Measurements from ENCODE around the gene IPO4.
"Not testable (repeated sequence)": the region's sequence is repeated elsewhere in the genome, so short reads cannot be mapped to it uniquely, and the experiment has no call there.

IPO4 gene

GRCh38 chr14:24188251-24189058 is at the start of gene IPO4:
Gene IPO4 (minus strand): TSS chr14:24188816. CDS start chr14:24188787, 29 bp downstream.
- DNase-seq (ENCODE audit: low spot score) = peak; percentile 97

DNA sequence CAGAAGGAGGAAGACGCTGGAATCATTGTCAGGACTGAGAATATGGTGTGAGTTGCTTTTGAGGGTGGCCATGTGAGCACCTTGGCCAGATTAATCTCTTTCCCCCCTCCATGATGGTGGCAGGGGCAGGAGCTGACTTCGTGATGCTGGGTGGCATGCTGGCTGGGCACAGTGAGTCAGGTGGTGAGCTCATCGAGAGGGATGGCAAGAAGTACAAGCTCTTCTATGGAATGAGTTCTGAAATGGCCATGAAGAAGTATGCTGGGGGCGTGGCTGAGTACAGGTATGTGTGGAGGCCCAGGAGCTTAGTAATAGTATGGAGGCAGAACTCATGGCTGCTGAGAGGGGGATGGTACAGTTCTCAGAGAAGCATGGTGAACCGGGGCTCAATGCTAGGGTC is 49.5 kb upstream of the IPO4 start:
- DNase-seq (ENCODE audit: low spot score) = no peak

- DNase-seq (ENCODE audit: low spot score) = no peak
These were observed 48.9 kb upstream of the IPO4 start for GRCh38 chr14:24237463-24237955.

- DNase-seq (ENCODE audit: low spot score) = no peak
These were observed 48.3 kb upstream of the IPO4 start for GRCh38 chr14:24236689-24237462.

GRCh38 chr14:24235804-24236688 is 47.4 kb upstream of the IPO4 start:
- DNase-seq (ENCODE audit: low spot score) = no peak

DNA sequence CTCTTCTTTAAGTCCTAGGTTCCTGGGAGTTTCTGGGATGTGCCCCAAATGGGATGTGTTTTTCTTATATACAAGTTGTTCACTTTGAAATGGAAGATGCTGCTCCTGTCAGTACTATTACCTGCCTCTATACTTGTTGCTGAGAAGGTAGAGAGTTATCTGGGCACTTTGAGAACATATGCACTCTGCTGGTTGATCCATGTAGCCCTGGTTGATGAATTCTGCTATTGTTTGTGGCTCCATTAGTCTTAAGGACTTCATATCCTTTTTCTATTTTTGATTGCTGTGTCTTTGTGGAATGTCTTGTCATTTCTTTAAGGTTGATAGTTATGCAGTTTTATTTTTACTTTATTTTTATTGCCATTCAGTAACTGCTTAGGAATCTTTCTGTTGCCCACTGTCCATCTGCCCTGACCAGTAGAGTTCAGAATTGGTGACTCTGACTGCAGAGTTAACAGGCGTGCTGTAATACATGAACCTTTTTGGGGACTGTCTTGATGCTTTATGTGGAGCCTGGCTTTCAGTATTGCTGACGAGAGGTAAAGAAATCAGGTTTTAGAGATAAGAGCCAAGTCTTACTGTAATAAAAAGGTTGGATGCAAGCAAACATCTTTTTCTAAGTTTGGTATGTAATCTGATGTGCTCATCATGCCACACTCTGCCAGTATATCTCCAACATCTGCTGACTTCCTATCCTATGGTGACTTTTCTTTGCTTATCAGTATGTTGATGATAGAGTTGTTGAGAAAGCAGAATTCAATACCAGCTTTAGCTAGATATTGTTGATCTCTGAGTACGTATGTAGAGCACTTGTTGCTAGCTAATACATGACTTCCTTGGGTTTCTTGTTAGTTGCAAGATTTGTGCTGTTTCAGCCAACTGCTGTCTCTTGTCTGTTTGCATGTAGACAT is 45.7 kb upstream of the IPO4 start:
- no peak for DNase-seq (ENCODE audit: low spot score)

DNA sequence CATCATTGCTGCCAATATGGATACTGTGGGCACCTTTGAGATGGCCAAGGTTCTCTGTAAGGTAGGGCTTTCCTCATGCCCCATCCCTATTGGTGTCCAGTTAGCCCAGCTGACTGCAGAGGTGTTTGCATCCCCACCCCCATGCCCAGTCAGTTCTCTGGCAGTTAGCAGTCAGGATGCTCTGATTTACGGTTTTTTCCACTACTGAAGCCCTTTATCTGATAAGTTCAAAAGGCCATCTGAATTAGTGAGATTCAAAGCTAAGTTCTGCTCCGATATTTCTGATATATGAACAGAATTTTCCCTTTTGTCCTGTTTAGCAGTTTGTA is 44.9 kb upstream of the IPO4 start:
- DNase-seq (ENCODE audit: low spot score) = no peak

- DNase-seq (ENCODE audit: low spot score) = no peak
These were observed 44.3 kb upstream of the IPO4 start, which contains the start of gene GMPR2 for GRCh38 chr14:24232645-24233537. Gene GMPR2 (plus strand): TSS chr14:24232929. CDS start chr14:24233254, 325 bp downstream.

DNA sequence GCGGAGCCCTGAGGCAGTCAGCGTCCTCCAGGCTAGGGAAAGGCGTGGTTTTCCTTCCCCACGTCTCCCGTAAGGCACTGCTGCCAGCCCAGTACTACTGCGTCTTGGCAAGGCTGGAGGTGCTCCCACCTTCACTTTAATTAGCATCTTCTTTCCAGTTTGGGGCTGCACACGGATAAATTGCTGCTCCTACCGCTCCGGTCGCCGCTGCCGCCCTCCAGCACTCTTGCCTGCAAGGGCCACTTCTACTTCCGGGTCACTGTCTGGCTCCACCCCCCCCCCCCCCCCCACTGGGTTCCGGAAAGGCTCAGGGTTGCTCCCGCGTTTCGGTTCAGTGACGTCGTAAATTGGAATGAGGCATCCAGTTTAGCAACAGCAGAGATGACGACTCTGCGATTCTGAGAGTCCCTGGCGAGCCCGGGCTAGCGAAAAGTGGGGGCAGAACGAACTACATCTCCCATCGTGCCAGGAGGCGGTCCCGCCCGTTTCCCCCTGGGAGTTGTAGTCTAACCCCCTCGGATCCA is 43.6 kb upstream of the IPO4 start, which contains the start of gene NEDD8:
TSS of gene NEDD8 (minus strand) at position 247 of the 524 bp plus-strand sequence. CDS start at position 147, 100 bp downstream.
- peak; percentile 91 for DNase-seq (ENCODE audit: low spot score)

DNA sequence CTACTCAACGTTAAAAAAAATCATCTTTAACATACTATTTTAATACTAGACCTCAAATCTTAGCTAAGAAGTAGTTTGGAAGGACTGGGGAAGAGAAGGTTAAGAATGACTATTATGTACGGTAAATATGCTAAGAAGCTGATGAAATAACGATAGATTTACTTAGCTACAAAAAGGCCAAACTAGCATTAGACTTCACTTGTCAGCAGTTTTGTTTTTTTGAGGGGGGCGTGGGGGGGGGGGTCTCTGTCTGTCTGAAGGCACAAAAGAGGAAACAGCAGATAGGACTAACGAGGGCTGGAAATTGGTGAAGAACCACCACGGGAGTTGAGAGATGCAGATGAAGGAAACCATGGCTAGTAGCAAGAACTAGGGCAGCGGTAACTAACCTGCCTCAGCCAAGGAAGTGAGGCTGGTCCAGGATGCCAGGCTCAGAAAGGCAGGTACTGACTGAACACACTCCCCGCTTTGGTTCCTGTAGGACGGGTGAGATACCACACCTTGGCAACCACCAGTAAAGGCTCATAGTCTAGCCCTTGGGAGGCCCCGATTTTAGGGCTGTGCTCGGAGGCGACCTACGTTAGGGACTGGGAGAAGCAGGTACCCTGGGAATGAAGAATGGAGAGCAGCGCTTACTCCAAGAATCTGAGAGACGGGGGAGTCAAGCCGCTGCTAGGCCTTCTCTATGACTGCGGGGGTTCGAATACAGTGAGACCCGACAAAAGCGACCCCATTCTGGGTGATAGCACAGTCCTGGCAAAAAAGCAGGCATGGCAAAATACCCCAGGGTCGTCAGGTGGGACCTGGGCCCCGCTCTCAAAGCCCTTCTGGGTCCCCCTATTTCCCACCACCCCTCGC is 42.9 kb upstream of the IPO4 start:
- no peak for DNase-seq (ENCODE audit: low spot score)

DNA sequence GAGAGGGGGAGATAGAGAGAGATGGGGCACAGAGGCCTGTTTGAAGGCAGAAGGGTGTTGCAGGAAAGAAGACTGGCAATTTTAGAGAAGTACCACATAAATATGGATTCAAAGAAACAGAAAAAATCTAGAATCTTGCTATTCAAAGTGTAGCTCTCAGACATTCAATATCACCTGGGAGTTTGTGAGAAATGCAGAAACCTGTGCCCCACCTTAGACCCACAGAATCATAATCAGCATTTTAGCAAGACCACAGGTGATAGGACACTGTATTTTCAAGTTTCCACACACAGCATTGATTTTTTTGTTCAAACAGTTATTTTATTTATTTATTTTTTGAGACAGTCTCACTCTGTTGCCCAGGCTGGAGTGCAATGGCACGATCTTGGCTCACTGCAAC is 40.3 kb upstream of the IPO4 start:
- DNase-seq (ENCODE audit: low spot score) = no peak

GRCh38 chr14:24226473-24226872 is 37.9 kb upstream of the IPO4 start:
- DNase-seq (ENCODE audit: low spot score) = no peak

DNA sequence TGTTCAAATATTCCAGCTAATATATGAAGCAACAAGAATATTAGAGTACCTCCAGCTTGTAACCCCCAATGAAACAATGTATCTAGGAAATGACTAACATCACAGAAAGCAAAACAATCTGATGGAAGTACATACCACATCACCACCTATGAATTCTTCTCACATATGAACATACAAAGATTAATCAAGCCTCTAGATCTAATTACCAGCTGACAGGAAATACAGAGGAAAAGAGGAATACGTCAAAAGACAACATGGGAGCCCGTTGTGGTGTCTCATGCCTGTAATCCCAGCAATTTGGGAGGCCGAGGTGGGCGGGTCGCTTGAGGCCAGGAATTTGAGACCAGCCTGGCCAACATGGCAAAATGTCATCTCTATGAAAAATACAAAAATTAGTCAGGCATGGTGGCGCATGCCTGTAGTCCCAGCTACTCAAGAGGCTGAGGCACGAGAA is 36.0 kb upstream of the IPO4 start:
- DNase-seq (ENCODE audit: low spot score) = no peak

GRCh38 chr14:24222987-24223386 is 34.4 kb upstream of the IPO4 start:
- DNase-seq (ENCODE audit: low spot score) = not testable (repeated sequence)

GRCh38 chr14:24219521-24219920 is 30.9 kb upstream of the IPO4 start:
- DNase-seq (ENCODE audit: low spot score) = no peak

- no peak for DNase-seq (ENCODE audit: low spot score)
These were observed 30.5 kb upstream of the IPO4 start for GRCh38 chr14:24219080-24219479.

- DNase-seq (ENCODE audit: low spot score) = not testable (repeated sequence)
These were observed 28.3 kb upstream of the IPO4 start for GRCh38 chr14:24216876-24217275.

DNA sequence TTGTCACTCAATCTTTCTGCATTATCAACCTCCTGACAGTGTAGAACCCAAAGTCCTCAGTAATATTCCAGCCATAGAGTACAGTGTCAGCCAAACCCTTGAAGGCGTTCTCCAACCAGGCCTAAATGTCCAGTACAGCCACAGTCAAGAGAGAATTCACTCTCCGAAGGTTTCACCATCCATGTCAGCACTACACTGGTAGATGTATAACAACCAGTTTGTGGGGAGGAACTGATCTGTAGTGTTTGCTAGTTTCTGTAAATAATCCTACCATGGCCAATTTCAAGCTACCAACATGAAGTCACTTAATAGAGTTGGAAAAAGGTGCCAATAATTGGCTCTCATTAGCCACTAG is 27.7 kb upstream of the IPO4 start:
- DNase-seq (ENCODE audit: low spot score) = no peak
